Mucosa of descending colon (tissue), 3 donors: ENCODE data around the gene NOTCH4. TPM values are rescaled to one million over a fixed set of nuclear protein-coding genes. Genes with fewer than 3 reads are reported as not detected.
"Not testable (repeated sequence)": the region's sequence is repeated elsewhere in the genome, so short reads cannot be mapped to it uniquely, and the experiment has no call there.

Source experiments
- ATAC-seq: fragments of 200-7000 bp; cut with Tn5 transposase; one replicate; pipeline ENCODE4 v1.9.1; 2020; ENCODE audit warnings: mild to moderate bottlenecking, moderate library complexity
- DNase-seq, 3 donors: peaks; one replicate each; pipeline ENCODE4 v3.0.0-alpha.2; 2020
- H3K36me3 ChIP-seq: fragments of 200-600 bp; one replicate; pipeline ENCODE4 v1.8.0; 2021; ENCODE audit warnings: low read depth, mild to moderate bottlenecking
- H3K4me1 ChIP-seq: fragments of 200-600 bp; one replicate; pipeline ENCODE4 v1.8.0; 2021; ENCODE audit warnings: low read depth, mild to moderate bottlenecking
- H3K4me3 ChIP-seq: fragments of 200-600 bp; one replicate; pipeline ENCODE4 v1.8.0; 2021; ENCODE audit warnings: mild to moderate bottlenecking
- H3K9me3 ChIP-seq: fragments of 200-600 bp; one replicate; pipeline ENCODE4 v1.8.0; 2021; ENCODE audit warnings: mild to moderate bottlenecking
- CTCF ChIP-seq: fragments of 200-600 bp; IDR thresholded peaks from one replicate; pipeline ENCODE4 v1.8.0; 2022; ENCODE audit warnings: antibody characterized with exemption, mild to moderate bottlenecking
- intact Hi-C, 2 donors: fragments of 100-400 bp; cut with DNase I in 1 of 2; cut with micrococcal nuclease in 1 of 2; formaldehyde crosslinking; loops; one replicate each; pipeline versions ENCODE4 v1.11.0 to v1.11.1; 2022; cut with DNase I, micrococcal nuclease
- long read RNA-seq, 2 donors: library from polyadenylated mRNA; unstranded; transcript quantifications; one replicate each; pipeline ENCODE4 v2.0.0, GENCODE V29; 2019 to 2021
- total RNA-seq, 3 donors: library from RNA; stranded (reverse); fragmentation: NEBNext Ultra II Directional in 2 of 3; extraction: Animal tissue kit (Norgen Biotek cat#: 25700) in 2 of 3; gene quantifications; one replicate each; pipeline versions ENCODE4 v1.2.1 to v1.2.4, GENCODE V29; 2021 to 2023
- donor health status: DM: no; HTN: no; CAD: no; lungs with moderate emphysema.
- donor health status: DM: no; HTN: no; CAD: no.
- donor health status: DM: no; HTN: yes; CAD: no.

Gene NOTCH4
- total RNA-seq, result 10 to 100 TPM in 1 of 3 donors, 1 to 10 TPM in 2; 1.5 to 10.5 (median 4.0) TPM
- long read RNA-seq, donor 1, partial matches to known transcripts, result 6 of 14 reads
- long read RNA-seq, donor 1, other reads (novel, unspliced or antisense), result 7 of 14 reads
- long read RNA-seq, donor 2, partial matches to known transcripts, result 4 of 5 reads
- long read RNA-seq, donor 2, other reads (novel, unspliced or antisense), result 1 of 5 reads

- no peaks in the 10 kb centered on the region for H3K36me3 ChIP-seq
- intact Hi-C loops, result no loop called here
- H3K4me3 ChIP-seq, result no peak within 1 kb of the TSS
- DNase-seq, result no peak
- no peak for ATAC-seq
- no peaks in the 10 kb centered on the region for H3K9me3 ChIP-seq
- no peak for TF ChIP-seq CTCF
- no peaks in the 10 kb centered on the region for H3K4me1 ChIP-seq
Observed at GRCh38 chr6:32223258-32224235, at the start of gene NOTCH4. TSS of gene NOTCH4 (minus strand) at chr6:32224067. CDS start at chr6:32223928, 139 bp downstream.

GRCh38 chr6:32271429-32271828, 47.6 kb upstream of the NOTCH4 start:
- no peak for TF ChIP-seq CTCF
- Histone ChIP-seq H3K36me3 (no peaks in the 10 kb centered on the region), H3K4me3 (no peak overlapping the region), H3K4me1 (no peaks in the 10 kb centered on the region), H3K9me3 (no peaks in the 10 kb centered on the region)
- intact Hi-C loops, result no loop called here
- DNase-seq (peak in 1 of 3 donors; percentile 2), ATAC-seq (no peak)

- H3K36me3 ChIP-seq, intact Hi-C loops, DNase-seq, H3K9me3 ChIP-seq, ATAC-seq, H3K4me3 ChIP-seq, H3K4me1 ChIP-seq: not testable (repeated sequence)
Observed at GRCh38 chr6:32268459-32268858, 44.6 kb upstream of the NOTCH4 start.

GRCh38 chr6:32267035-32267434, 43.2 kb upstream of the NOTCH4 start:
- ATAC-seq, result no peak

GRCh38 chr6:32257262-32257661, 33.4 kb upstream of the NOTCH4 start:
- H3K9me3 ChIP-seq, H3K4me3 ChIP-seq, H3K4me1 ChIP-seq, intact Hi-C loops, DNase-seq, ATAC-seq, H3K36me3 ChIP-seq: not testable (repeated sequence)

More at GRCh38 chr6:32267035-32267434, 43.2 kb upstream of the NOTCH4 start:
- DNase-seq, result no peak
- no peaks in the 10 kb centered on the region for H3K9me3 ChIP-seq
- intact Hi-C loops, result no loop called here
- TF ChIP-seq CTCF, result no peak
- H3K4me1 ChIP-seq, result no peaks in the 10 kb centered on the region
- H3K4me3 ChIP-seq, result no peak overlapping the region
- H3K36me3 ChIP-seq, result no peaks in the 10 kb centered on the region

GRCh38 chr6:32255199-32256153, 31.6 kb upstream of the NOTCH4 start:
- no peaks in the 10 kb centered on the region for H3K9me3 ChIP-seq
- DNase-seq (peak; percentile 51 to 63 (median 57)), ATAC-seq (peak; percentile 89)
- no peaks in the 10 kb centered on the region for H3K36me3 ChIP-seq
- H3K4me1 ChIP-seq, result peaks cover 6% of the 10 kb centered on the region
- intact Hi-C loops, result no loop called here
- no peak overlapping the region for H3K4me3 ChIP-seq
- TF ChIP-seq CTCF, result peak; percentile 16
